AG08396 (cell line): ENCODE measurements around the gene RBM39.
"Not testable (repeated sequence)": the region's sequence is repeated elsewhere in the genome, so short reads cannot be mapped to it uniquely, and the experiment has no call there.

Experiments used
- DNase-seq: peaks from one replicate; pipeline ENCODE4 v3.0.0; 2012; ENCODE audit warnings: low spot score, mixed read lengths

RBM39 gene

DNA sequence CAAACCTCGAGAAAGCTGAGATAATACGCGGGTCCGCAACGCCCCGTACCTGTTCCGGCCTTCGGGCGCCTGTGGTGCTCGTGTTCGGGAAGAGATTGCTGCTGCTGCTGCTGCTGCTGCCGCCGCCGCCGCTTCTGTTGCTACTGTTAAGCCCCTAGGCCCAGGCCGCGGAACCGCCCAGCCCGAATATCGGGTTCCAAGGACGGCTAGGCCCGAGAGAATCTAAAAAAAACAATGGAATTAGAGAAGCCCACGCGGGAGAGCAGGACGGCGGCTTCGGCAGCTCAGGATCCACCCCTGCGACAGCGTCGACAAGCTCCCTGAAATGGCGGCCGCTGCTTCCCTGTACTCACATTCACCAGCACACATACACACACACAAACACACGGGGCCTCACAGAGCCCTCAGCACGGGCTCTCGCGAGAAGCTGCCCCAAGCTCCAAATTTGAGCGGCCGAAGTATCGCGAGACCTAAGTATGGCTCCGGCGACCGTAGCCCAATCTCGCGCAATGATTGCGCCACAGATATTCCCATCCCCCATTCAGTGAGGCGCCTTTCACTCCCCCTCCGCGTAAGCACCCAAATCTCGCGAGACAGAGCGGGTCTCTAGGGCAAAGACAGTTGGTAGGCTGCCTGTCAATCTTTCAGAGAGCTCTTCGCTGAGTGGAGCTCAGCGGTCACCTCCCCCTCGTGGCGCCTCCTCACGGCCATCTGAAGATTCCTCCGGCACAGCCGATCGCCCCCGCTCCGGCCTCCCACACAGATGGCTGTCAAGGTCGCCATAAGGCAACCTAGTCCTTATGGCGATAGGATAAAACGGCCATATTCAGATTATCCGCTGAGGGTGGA, at the start of gene RBM39:
Gene RBM39, minus strand, starts transcription at position 369 of the 849 bp plus-strand sequence. CDS start 1,386 bp downstream, outside the sequence.
- DNase-seq = peak; percentile 94

DNA sequence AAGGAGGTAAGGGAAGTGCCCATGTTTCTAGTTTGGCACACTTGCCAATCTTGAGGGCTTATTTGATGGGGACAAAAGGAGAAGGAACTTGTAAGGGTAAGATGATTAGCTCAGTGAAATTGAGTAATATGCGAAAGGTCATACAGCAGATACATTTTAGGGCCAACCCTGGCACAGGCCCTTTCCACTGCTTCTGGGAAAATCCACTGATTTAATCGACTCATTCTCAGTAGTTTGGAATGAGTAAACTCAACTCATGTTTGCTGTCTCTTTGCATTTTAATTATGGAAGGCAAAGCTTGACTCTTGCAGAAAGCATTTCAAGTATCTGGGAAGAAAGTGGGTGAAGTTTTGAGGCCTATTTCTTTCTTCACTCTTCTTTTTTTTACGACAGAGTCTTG, 49.8 kb upstream of the RBM39 start:
- DNase-seq = peak; percentile 57

DNA sequence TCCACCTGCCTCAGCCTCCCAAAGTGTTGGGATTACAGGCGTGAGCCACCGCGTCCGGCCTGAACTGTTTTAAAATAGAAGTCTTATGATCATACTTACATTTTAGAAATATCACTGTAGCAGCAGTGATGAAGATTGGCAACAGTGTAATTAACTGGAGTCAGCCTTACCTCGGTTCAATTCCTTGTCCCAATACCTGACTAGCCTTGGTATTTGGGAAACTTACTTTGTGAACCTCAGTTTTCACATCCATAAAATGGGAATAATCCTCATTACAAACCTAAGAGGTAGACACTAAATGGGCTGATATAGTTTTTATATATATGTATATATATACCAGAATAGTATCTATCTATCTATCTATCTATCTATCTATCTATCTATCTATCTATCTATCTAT, 49.0 kb upstream of the RBM39 start:
- DNase-seq = no peak

DNA sequence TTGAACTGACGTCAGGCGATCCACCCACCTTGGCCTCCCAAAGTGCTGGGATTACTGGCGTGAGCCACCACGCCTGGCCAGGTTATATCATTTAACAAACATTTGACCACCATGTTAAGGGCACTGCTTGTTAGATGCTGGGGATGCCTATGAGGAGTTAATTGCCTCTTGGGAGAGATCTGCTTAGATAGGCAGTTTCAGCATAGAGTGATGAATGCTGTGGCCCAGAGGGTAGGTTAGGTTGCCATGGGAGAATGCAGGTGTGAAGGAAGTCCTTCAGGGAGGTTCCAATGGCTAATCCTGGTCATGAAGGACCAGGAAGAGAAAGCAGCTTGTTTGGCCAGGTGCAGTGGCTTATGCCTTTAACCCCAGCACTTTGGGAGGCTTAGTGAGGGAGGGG, 46.7 kb upstream of the RBM39 start:
- no peak for DNase-seq

DNA sequence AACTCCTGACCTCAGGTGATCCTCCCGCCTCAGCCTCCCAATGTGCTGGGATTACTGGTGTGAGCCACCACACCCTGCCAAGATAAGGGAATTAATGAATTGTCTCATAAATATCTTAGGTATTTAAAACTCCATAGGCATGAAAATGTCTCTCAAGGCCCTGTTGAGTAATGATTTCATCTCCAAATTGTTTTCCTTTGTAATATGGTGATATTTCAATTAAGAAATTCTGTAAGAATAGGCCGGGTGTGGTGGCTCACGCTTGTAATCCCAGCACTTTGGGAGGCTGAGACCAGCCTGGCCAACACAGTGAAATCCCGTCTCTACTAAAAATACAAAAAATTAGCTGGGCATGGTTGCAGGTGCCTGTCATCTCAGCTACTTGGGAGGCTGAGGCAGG, 43.5 kb upstream of the RBM39 start:
- DNase-seq = not testable (repeated sequence)

DNA sequence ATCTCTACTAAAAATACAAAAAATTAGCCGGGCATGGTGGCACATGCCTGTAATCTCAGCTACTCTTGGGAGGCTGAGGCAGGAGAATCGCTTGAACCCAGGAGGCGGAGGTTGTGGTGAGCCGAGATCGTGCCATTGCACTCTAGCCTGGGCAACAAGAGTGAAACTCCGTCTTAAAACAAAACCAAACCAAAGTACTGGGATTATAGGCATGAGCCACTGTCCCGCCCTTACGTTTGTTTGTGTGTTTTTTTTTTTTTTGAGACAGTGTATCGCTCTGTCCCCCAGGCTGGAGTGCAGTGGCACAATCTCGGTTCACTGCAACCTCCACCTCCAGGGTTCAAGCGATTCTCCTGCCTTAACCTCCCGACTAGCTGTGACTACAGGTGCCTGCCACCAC, 41.8 kb upstream of the RBM39 start:
- DNase-seq = not testable (repeated sequence)

DNA sequence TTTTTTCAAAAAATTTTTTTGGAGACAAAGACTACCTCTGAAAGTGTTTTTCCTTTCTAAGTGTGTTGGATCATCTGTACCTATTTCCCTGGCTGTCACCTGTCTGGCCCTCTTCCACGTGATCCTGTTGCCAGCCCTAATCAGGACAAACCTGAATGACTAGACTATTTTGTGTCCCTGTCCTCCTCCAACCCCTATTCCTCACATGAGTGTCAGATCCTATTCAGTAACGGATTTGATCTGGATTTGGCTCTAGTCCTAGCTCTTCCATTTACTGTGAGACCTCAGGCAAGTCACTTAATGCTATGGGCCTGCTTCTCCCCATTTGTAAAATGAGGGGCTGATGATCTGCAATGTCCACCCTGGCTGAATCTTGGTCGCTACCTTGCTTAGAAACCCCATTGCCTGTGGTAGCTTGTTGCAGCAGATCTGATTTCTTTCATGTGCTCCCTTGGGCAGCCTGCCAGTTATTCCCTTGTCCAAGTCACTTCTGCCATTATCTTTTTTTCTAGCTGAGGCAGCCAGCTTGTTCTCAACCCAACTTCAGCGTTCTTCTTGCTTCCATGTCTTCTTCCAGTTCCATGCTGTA, 34.5 kb upstream of the RBM39 start:
- DNase-seq = peak; percentile 20

DNA sequence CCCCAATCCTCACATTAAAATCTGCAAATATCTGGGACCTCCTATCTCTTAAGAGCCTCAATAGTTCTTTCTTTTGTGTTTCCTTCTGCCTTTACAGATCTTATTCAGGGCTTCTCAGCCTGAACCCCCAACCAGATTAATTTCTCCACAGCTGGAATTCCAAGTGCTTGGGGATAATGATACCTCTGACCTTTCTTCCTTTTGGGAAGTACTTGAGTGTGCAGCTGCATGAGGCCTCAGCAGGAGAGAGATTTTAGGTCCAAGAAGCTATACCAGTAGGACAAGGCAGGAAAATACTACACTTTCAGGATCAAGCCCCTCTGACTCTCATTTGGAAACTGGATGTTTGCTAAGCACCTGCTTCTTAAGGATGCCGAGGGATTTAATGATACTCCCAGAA, 32.3 kb upstream of the RBM39 start:
- no peak for DNase-seq

DNA sequence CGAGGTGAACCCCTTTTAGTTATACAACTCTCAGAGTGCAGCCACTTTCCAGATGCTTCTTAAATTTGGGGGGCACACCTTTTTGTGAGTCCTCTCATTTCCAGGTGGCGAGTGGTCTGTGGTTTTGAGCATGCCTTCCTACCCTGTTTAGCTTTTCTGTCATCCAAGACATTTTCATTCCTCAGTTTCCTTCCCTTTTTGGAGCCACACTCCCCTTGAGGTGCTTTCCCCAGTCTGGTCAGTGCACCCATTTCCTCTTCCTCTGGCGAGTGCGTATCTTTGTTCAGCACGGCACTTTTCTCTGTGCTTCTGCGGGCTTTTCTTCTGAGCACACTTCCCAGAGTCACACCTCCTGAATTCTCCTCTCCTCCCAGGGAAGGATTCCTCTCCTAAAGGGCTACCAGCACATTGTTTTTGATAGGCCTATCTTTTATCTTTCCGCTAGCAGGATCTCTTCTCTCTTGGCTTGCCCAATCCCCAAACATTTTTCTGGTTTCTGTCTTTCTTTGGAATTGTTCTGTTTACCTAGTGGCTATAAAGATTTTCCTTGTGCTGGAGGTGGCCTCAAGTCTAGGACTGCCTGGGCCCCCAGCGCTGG, 31.2 kb upstream of the RBM39 start:
- peak; percentile 5 for DNase-seq

DNA sequence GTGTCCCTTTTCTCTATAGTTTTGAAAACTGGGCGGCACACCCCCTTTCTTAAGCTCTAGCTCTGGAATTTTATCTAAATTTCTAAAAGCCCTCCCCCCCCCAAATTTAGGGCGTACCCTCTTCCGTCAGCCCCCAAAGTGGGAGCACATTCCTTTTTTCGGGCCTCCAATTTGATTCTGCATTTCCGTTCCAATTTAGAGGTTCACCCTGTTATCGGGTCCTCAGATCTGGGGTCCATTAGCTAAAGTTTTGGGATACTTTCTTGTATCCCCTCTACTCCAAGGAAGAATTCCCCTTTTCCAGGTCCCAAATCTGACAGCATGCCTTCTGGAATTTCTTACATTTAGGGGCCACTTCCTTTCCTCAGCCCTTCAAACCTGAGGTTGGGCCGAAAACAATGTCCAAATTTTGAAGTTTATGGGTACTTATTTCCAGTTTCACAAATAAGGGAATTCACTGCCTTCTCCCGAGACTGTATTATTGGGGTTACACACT, 30.6 kb upstream of the RBM39 start:
- peak; percentile 3 for DNase-seq

DNA sequence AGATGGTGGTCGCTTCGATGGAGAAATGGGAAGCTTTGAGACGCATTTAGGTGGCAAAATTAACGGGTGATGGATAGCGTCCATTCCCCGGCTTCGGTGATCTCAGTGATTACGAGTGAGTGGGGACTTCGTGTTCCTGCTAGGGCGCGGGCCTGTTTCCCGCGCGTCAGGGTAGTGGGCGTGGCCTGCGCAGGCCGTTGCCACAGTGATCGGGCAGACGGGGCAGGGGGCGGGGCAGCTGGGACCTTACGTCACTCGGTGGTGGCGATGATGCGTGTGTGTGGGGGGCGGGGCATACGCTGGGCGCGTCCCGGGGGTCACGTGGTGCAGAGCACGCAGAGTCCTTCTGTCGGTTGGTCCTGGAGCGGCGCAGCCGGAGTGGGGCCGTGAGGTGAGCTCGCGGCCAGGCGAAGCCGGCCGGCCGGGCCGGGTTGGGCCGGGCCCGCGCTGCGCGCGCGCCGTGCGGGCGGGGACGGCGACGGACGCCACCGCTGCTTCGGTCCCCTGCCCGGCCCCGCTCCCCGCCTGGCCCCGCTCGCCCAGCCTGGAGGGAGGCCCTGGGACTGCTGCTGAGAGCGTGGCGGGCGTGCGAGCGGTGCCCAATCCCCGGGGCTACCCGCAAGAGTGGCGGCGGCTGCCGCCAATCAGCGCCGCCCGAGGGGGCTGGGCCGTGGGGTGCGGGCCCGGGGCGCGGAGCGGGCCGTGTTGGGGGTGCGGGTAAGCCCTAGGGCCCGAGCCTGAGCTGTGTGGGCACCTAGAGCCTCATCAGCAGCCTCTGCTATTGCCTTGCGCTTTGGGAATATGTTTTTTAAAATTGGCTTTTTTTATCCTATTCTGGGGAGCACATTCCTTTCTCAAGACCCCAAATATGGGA, 29.9 kb upstream of the RBM39 start, which contains the start of gene PHF20:
Gene PHF20, plus strand, starts transcription at position 327 of the 874 bp plus-strand sequence. CDS start 29,508 bp downstream, outside the sequence.
- DNase-seq = peak; percentile 97

DNA sequence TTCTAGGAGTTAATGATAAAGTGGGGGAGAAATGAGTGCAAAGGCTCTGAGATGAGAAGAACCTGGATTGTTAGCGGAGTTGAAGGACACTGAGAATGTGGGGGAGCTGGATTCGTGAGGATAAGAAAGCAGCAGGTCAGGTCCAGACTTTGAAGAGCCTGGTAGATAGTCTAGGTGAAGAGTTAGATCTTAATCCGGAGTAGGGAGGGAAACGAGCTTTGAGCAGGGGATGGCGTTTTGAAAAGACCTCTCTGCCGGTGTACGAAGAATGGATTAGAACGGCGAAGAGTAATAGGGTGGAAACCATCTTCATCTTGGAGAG, 29.3 kb upstream of the RBM39 start:
- no peak for DNase-seq

DNA sequence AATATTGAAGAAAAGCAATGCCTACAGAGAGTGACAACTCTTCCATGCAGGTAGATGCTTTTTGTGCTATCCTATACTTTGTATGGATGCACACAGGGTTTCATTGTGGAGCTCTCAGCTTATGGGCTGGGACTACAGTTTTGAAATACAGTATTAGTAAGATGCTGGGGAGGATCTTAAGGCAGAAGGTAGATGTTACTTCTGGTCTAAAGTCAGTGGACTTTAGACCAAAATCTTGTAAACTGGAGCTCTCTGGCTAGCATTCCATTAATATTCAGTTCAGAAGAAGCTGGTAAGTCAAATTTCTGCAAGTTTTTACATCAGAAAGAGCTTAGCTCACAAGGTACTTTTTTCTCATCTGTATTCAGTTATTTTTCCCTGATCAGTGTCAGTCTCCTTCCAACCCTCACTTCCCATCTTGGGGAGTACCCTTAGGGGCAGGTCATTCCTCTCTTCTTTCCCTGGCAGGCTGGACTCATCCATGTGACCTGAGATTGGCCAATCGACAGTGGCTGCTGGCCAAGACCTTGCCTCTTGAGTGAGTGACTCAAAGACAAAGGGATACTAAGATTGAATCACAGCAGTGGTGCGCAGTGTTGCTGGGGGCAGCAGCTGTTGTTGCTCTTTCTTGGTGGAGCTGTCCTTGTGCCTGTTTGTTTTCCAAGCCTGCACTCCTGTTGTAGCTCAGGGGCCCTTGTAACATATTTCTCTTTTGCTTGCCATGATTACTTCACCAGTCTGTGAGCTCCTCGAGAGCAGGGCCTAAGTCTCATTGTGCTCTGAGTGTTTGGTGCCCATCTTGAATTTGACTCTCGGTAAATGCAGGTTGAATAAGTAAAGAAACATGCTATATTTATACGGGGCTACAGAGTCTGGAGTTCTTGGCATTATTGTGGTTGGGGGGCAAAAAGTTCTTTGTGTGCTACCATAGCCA, 26.9 kb upstream of the RBM39 start:
- peak; percentile 83 for DNase-seq

DNA sequence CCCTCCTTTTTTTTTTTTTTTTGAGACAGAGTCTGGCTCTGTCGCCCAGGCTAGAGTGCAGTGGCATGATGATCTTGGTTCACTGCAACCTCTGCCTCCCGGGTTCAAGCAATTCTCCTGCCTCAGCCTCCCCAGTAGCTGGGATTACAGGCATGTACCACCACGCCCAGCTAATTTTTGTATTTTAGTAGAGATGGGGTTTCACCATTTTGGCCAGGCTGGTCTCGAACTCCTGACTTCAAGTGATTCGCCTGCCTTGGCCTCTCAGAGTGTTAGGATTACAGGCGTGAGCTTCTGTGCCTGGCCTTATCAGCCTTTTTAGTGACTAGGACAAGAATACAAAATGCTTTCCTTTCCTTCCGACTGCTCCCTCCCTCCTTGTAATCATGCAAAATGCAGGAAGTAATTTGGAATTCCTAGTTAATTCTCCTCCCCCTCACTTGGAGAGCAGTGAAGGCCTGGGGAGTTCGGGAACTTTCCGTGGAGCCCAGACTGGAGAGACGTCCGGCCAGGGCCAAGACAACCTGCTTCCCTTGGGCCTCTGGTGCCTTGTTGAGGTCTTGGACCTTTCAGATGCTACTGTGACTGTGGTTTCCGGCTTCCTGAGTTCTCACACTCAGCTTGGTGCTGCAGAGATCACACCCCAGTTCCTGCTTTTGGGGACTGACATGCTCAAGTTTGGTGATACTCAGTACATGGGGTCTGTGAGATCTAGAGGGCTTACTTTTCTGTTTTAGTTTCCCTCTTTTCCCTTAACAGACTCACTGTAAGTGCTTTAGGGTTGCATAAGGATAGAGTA, 25.8 kb upstream of the RBM39 start:
- no peak for DNase-seq

DNA sequence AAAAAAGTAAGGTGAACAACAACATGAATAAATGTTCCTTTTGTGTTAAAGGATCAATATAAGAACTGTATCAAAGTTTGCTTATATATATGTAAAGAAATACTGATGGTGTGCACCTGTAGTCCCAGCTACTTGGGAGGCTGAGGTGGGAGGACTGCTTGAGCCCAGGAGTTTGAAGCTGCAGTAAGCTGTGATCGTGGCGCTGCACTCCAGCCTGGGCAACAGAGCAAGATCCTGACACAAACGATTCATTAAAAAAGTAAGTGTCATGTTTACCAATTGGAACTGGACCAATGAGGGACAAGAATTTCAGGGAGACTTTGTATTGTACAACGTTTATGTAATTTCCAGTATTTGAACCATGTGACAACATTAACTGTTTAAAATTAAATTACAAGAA, 24.8 kb upstream of the RBM39 start:
- DNase-seq = no peak

DNA sequence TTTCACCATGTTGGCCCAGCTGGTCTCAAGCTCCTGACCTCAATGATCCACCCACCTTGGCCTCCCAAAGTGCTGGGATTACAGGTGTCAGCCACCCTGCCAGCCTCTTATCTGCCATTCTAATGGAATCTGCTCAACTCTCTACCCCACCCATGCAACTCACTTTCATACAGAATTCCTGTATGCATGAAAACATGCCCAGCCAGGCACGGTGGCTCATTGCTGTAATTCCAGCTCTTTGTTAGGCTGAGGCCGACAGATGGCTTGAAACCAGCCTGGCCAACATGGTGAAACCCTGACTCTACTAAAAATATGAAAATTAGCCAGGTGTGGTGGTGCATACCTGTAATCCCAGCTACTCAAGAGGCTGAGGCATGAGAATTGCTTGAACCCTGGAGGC, 22.9 kb upstream of the RBM39 start:
- not testable (repeated sequence) for DNase-seq

DNA sequence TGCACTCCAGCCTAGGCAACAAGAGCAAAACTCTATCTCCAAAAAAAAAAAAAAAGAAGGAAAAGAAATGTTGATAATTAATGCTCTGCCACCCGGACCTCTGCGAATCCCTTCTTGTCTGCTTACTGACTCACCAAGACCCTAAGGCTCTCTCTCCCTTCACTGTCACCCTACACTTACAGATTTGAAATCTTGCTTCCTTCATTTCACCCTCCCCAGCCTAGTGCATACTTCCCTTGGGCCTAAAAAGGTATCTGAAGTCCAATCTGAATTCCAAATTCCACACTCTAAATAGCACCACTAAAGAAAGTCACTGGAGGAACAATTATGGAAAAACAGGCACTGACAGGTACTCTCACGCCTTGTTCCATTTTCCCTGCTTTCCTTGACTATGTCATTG, 20.4 kb upstream of the RBM39 start:
- no peak for DNase-seq

DNA sequence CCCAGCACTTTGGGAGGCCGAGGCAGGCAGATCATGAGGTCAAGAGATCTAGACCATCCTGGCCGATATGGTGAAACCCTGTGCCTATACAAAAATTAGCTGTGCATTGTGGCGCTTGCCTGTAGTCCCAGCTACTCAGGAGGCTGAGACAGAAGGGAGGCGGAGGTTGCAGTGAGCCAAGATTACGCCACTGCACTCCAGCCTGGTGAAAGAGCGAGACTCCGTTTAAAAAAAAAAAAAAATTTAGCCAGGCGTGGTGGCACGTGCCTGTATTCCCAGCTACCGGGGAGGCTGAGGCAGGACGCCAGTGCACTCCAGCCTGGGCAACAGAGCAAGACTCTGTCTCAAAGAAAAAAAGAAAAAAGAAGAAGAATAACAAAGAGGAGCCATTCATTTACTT, 19.5 kb upstream of the RBM39 start:
- not testable (repeated sequence) for DNase-seq

DNA sequence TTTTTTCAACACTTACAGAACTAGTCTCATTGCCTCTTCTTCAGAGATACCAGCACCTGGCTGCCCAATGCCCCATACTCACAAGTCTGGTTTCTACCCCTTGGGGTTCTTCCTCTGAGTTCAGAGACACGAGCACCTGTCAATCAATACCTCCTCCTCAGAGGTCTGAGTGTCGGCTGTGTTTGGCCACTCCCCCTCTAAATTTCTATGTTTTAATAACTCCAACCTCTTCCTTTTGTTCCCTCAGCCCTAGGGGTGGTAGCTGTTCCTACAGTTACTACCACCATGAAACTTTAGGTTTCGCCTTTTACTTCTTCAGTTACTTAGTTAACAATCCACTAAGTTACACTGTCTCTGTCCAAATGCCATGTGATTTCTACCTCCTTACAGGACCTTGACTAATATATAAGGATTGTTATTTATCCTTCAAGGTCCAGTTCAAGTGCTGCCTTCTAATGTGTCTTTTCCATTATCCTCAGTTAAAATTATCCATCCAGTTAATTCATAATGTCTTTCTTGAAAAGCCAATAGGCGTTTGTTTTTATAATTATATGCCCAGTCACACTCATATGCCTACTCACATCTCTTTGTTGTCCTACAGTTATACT, 15.1 kb upstream of the RBM39 start:
- no peak for DNase-seq

DNA sequence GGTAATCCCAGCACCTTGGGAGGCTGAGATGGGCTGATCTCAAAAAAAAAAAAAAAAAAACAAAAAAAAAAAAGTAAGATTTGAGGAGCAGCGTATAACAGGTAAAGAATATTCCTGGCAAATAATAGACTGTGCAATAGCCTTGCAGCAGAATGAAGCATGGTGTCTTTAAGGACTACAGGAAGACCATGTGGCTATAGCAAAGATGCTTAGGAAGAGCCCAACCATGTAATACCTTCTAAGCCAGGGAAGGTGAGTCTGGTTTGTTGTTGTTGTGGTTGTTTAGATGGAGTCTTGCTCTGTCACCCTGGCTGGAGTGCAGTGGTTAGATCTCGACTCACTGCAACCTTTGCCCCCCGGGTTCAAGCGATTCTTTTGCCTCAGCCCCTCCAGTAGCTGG, 14.3 kb upstream of the RBM39 start:
- DNase-seq = no peak
